GM10248 (cell line): ENCODE data around the gene SMAD7.
"Not testable (repeated sequence)": the region's sequence is repeated elsewhere in the genome, so short reads cannot be mapped to it uniquely, and the experiment has no call there.

Experiments
- CTCF ChIA-PET: fragments of 300-600 bp; sonication (Branson Sonifier 250); formaldehyde crosslinking; extraction: SDS; loops from one replicate; lab custom pipeline; 2021; ENCODE audit warnings: antibody characterized with exemption; lab: Yijun Ruan, JAX
- POLR2A ChIA-PET: fragments of 350-650 bp; sonication (Branson Sonifier 250); formaldehyde crosslinking; extraction: SDS; loops from one replicate; lab custom pipeline; 2020; ENCODE audit warnings: antibody characterized with exemption; lab: Yijun Ruan, JAX
- DNase-seq: peaks from one replicate; pipeline ENCODE4 v3.0.0; 2012; ENCODE audit errors: extremely low spot score
- CTCF ChIP-seq: IDR thresholded peaks from 2 replicates; pipeline ENCODE4 v1.5.1; 2012; ENCODE audit warnings: mild to moderate bottlenecking, low read depth; ENCODE audit errors: extremely low read depth, missing control alignments, control extremely low read depth

Gene SMAD7

GRCh38 chr18:48874701-48875162, 76.0 kb downstream of the SMAD7 start:
- TF ChIP-seq CTCF = no peak
- POLR2A ChIA-PET = no interaction called here
- CTCF ChIA-PET = no interaction called here
- no peak for DNase-seq

- no peak for DNase-seq
- TF ChIP-seq CTCF = no peak
- POLR2A ChIA-PET = no interaction called here
- CTCF ChIA-PET = no interaction called here
Observed at GRCh38 chr18:48874233-48874632, 76.5 kb downstream of the SMAD7 start.

DNA sequence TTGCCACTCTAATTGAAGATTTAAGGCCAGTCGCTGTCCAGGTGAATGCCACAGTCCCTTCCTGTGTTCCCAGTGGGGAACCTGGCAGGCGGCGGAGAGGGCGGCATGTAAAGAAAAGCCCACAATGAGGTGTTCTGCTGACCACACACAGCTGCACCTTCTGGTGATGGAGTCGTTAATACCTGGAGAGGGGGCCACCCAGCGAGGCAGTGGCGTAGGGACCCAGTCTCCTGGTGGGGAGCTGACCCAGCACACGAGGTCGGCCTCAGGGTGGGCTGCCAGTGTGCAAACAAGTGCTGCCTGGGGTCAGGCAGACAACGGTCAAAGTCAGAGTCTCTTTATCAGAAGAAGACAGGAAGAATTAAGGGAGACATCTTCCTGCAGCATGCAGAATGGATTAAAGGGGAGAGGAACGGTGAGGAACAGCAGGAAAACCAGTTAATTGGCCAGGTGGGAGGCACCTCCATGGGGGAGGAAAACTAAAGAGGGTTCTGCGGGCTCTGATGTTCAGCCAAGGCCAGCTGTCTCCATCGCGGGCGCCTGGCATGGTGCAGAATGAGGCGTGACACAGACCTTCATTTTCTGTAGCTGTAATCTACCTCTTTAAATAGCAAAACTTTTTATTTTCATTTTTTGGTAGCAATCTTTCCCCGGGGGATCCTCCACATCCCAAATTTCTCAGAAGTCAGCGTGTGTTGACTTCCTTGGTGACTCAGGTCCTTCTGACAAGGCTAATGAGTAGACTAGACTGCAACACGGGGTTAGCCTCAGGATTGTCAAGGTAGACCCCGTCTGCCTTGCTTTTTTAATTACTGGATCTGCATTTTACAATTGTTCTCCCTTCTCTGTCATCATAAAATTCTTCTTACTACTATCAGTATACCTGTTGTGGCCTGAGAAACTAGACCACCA, 78.3 kb downstream of the SMAD7 start:
- POLR2A ChIA-PET = no interaction called here
- CTCF ChIA-PET = interaction anchor here (1.0 kb wide), 1 partner anchor 39 kb away, joined by 3 read pairs; no protein-coding TSS in a partner anchor
- TF ChIP-seq CTCF = no peak
- no peak for DNase-seq

DNA sequence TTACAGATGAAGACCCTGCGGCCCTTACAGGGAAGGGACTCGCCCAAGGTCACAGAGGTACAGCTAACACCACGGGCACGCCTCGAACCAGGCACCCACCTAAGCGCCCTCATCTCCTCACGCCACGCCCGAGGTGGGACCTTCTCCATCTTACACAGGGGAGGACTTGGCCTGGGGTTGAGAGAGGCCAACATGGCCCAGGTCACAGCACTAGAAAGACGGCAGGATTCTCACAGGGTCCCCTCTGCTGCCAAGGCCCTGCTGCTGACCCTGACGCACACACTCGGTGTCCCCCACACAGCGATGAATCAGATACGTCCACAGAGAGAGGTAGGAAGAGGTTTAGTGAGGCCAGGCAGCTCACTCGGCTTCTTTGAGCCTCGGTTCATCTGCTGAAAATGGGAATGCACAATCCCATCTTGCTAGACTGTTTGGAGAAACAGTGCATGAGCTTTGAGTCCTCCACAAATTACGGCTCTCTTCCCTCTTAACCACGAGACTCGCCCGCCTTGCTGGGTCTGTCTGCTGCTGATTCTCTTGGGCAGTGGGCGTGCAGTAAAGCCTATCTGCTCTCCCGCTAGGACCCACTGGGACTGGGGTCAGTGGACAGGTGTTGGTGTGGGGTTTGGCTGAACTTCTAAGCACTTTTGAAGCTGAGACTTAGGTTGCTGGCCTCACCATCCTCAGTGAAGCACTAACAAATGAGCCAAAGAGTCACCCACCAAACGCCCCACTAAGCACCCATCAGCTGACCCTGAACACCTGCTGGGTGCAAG, 79.2 kb downstream of the SMAD7 start:
- ChIA-PET CTCF (no interaction called here), POLR2A (no interaction called here)
- TF ChIP-seq CTCF = no peak
- DNase-seq = no peak

DNA sequence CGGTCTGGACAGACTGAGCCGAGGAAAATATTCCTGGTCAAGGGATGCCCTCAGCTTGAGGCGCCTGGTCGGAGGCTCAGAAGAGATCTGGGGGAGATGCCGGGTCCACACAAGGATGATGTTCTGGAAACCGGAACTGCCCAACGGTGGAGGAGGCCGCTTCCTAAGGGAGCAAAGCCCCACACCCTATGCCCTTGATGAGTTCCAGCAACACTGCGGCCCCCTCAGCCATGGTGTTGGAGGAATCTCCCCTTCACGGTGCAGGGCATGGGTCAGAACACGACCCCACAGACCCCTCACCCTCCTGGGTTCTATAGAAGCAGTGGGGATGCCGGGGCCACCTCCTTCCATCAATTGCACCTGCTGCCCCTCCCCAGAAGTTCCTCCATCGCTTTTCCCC, 79.8 kb downstream of the SMAD7 start:
- DNase-seq, CTCF ChIA-PET, POLR2A ChIA-PET: not testable (repeated sequence)
